Left cardiac atrium (tissue), 4 donors: Measurements from ENCODE around the gene KIAA1671. TPM values are rescaled to one million over a fixed set of nuclear protein-coding genes. Genes with fewer than 3 reads are reported as not detected.

ENCODE experiments used
- ATAC-seq, 2 donors: fragments of 200-7000 bp; cut with Tn5 transposase; one replicate each; pipeline ENCODE4 v1.9.1; 2020; ENCODE audit warnings: mild to moderate bottlenecking in 2 of 2, moderate library complexity in 2 of 2
- DNase-seq: peaks from one replicate; pipeline ENCODE4 v3.0.0-alpha.2; 2020
- intact Hi-C, 2 donors: fragments of 100-400 bp; cut with DNase I; formaldehyde crosslinking; loops; one replicate each; pipeline versions ENCODE4 v1.14.1 to v1.15.1; 2022 to 2023
- total RNA-seq, 2 donors: library from RNA; stranded (reverse); fragmentation: NEBNext Ultra II Directional; extraction: Animal tissue kit (Norgen Biotek cat#: 25700); gene quantifications; one replicate each; pipeline ENCODE4 v1.2.1, GENCODE V29; 2021
- donor health status: DM: no; HTN: yes; CAD: no.
- donor health status: DM: no; HTN: yes; CAD: no; lungs with severe emphysema.
- donor health status: DM: yes; HTN: yes; CAD: no.
- donor health status: Dilated cardiomyopathy.

The KIAA1671 gene
- total RNA-seq, 2 donors from 2014 or later = 18.2 to 20.7 TPM

GRCh38 chr22:24975813-24976341, 23.4 kb downstream of the KIAA1671 start:
- DNase-seq (peak; percentile 73), ATAC-seq (peak; percentile 50 to 72)
- intact Hi-C loops = no loop called here

DNA sequence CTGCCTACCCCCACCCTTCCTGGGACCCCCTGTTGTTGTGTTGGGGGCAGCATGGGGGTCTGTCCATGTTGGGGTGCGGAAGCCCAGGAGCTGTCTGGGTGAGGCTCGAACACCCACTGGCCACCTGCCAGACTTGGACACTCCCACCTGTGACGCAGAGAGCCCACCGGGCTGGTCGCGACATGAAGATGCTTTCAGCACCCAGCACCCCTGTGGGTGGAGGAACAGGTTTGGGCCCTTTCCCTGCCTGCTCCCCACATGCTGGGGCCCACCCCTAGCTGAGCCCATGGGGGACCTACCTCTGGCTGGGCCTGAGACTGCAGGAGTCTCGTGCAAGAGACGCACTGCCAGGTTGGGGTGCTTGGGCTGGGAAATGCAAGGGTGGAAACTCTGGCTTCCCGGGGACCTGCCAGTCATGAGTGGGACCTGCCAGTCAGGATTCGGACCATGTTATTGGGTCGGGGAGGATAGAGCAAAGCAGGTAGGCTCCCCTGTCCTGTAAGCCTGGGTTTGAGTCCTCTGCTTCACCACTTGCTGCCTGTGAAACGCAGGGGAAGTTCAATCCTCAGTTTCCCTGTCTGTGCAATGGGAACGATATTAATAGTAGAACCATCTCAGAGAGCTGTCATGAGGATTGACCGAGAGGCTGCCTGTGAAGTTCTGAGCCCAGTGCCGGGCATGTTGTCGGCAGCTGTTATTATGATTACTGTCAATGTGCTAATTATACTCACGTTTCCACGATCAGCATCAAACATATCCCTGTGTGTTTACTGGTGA, 24.1 kb downstream of the KIAA1671 start:
- DNase-seq (no peak), ATAC-seq (peak; percentile 13)
- intact Hi-C loops = no loop called here

DNA sequence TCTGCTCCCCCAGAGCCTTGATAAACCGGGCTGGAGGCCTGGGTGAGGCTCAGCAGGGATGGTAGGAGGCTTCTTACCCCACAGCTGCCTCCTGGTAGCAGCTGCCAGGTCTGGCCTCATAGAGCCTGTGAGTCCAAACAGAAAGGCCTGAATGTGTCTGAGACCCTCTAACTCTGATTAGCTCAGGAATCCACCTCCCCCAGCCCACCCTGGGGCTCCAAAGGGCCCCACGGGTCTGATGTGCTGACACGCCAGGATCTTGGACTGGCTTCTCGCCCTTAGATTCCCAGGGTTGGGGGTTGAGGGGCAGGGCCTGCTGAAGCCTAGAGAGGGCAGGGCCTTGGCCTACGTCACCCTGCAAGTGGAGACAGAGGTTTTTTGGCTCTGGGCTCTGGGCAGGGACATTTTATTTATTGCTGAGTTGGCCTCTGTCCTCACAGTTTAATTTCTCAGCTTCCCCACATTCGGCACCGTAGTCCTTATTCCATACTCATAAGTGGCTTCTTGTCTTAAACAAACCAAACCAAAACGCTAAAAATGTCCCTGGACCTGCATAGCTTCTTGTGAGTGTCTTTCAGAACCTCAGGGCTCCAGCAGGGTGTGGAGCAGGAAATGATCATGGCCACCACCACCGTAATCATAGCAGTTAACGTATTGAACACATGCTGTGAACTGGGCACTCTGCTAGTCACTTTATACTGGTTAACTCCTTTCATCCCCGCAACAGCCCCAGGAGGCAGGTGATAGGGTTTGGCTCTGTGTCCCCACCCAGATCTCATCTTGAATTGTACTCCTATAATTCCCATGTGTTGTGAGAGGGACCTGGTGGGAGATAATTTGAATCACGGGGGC, 25.1 kb downstream of the KIAA1671 start:
- peak; percentile 75 for DNase-seq
- peak; percentile 79 to 81 for ATAC-seq
- intact Hi-C loops = no loop called here

GRCh38 chr22:24978308-24978707, 25.8 kb downstream of the KIAA1671 start:
- intact Hi-C loops = no loop called here
- DNase-seq = no peak
- ATAC-seq = no peak

GRCh38 chr22:24981066-24981465, 28.6 kb downstream of the KIAA1671 start:
- intact Hi-C loops = no loop called here
- no peak for ATAC-seq
- DNase-seq = no peak

GRCh38 chr22:24981656-24982055, 29.1 kb downstream of the KIAA1671 start:
- DNase-seq = no peak
- intact Hi-C loops = no loop called here
- ATAC-seq = no peak

GRCh38 chr22:24982301-24983056, 30.0 kb downstream of the KIAA1671 start:
- intact Hi-C loops = no loop called here
- peak in 1 of 2 donors; percentile 33 for ATAC-seq
- DNase-seq = no peak

DNA sequence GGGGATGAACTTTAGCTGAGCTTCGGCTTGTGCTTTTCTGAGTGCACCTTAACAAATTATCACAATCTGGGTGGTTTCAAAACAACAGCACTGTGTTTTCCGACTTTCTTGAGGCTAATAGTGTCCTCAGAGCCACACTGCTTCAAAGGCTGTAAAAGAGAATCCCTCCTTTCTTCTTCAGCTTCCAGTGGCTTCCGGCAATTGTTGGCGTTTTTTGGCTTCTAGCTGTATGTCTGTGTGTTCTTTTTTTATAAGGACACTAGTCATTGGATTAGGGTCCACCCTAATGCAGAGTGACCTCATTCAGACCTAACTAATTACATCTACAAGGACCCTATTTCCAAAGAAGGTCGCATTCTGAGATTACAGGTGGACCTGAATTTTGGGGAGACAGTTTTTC, 30.6 kb downstream of the KIAA1671 start:
- no peak for DNase-seq
- intact Hi-C loops = no loop called here
- no peak for ATAC-seq

- ATAC-seq (no peak), DNase-seq (no peak)
- intact Hi-C loops = no loop called here
Measured at GRCh38 chr22:24984122-24984521, 31.6 kb downstream of the KIAA1671 start.

DNA sequence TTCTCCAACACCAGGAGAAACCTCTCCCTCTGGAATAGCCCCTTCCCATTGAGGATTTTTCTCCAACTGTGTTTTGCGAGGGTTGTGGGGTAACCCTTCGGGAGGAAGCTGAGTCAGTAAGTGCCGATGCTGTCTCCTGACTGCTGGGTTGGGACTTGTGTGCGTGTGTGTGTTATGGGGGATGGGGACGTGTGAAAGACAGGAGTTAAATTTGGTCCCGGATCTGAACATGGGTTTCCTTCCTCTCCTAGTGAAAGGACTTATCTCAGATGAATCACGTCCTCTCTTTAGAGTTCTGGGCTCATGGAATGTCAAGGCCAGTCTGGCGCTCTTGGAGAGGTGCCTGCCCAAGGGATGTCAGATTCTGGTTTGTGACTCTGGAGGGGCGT, 33.3 kb downstream of the KIAA1671 start:
- DNase-seq = peak; percentile 78
- intact Hi-C loops = loop anchor here in 1 of 2 donors (1.0 kb wide), 1 partner anchor 10 kb away; no protein-coding TSS in a partner anchor
- ATAC-seq = peak; percentile 74 to 86

GRCh38 chr22:24986816-24987215, 34.3 kb downstream of the KIAA1671 start:
- DNase-seq = no peak
- intact Hi-C loops = no loop called here
- no peak for ATAC-seq

DNA sequence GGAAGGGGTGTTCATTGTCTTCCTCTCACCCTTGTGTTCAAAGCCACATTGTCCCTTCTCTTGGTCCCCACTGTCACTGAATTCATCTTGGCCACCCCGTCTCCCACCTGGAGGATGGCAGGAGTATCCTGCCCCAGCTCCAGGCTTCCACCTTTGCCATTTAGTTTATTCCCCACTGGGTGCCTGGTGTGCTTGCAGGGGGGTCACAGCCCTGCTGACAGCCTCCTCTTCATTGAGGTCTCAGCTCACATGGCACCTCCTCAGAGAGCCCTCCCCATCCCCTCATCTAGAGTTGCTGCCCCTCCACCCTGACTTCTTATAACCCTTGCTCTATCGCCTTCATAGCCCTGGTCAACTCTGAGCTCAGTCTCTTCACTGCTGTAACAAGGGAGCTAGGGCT, 36.6 kb downstream of the KIAA1671 start:
- no peak for DNase-seq
- intact Hi-C loops = no loop called here
- no peak for ATAC-seq

DNA sequence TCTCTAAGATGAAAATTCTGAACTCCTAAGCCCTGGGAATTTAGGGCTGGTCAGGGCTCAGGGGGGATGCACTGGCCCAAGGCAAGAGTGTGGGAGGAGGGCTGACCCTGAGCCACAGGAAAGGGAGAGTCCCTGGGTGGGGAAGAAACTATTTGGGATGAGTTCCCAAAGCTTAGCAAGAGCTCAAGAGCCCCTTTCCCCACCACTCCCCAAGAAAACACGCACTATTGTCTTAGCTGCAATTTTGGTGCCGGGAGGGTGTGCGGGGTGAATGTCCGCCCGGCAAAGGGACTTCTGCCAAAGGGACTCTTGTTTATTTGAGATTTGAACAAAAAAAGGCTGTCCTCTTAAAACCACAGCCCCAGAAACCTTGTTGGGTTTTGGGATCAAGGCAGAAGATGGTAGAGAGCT, 37.0 kb downstream of the KIAA1671 start:
- DNase-seq = peak; percentile 37
- ATAC-seq = peak; percentile 9 to 31
- intact Hi-C loops = no loop called here

GRCh38 chr22:24990344-24990905, 37.9 kb downstream of the KIAA1671 start:
- intact Hi-C loops = no loop called here
- no peak for DNase-seq
- ATAC-seq = no peak

DNA sequence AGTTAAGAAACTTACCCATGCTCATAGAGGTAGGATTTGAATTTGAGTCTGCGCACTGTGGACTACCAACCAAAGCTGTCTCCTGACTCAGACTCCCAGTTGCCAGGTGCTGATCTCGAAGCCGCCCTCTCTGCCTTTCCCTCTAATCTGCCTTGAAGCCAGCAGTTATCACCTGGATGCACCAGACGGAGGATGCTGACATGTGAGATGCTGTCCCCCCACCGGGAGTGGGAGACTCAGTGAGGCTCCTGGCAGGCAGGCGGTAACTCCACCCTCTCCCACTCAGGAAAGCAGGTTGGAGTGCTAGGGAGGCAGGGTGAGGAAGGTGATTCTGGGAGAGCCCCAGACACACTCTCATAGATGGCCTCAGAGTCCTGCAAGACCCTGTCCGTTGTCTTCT, 40.4 kb downstream of the KIAA1671 start:
- intact Hi-C loops = no loop called here
- DNase-seq = no peak
- no peak for ATAC-seq

DNA sequence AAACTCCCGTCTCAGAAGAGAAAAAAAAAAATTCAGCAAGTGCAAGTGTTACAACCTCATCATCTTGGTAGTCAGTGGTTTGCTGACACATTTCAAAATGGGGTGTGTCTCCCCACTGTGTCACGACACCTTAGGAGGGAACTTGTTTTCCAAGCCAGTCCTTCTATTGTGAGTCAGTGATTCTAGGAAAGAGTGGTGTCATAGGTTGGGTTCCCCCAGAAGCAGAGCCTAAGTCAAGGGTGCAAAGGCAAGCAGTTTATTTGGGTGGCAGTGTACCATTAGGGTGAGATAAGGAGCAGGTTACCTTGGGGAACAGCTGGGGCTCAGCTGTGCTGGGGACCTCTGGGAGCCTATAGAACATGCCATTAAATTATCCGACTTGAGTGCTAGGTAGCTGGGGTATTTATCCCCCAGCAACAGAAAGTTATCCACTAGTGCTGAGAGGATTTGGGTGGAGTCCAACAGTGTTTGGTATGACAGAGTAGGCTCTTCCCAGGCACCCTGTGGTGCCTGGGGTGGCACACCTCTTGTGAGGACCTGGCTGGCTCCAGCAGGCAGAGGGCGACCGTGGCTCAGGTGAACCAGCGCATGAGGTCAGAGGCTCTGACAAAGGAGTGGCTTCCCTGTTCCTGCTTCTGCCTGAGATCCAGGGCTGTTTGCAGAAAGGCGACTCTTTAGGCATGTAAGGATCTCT, 41.7 kb downstream of the KIAA1671 start:
- ATAC-seq = no peak
- DNase-seq = no peak
- intact Hi-C loops = no loop called here

GRCh38 chr22:24995649-24996180, 43.2 kb downstream of the KIAA1671 start:
- DNase-seq (no peak), ATAC-seq (no peak)
- intact Hi-C loops = loop anchor here in 1 of 2 donors (1.0 kb wide), 1 partner anchor 10 kb away; no protein-coding TSS in a partner anchor

- ATAC-seq (peak; percentile 80 to 87), DNase-seq (peak; percentile 44)
- intact Hi-C loops = loop anchor here in 1 of 2 donors (1.0 kb wide), 1 partner anchor 11 kb away; no protein-coding TSS in a partner anchor
Measured at GRCh38 chr22:24996420-24996952, 44.0 kb downstream of the KIAA1671 start.
